ENCODE data around the gene LMO2. TPM values are rescaled to one million over a fixed set of nuclear protein-coding genes. Genes with fewer than 3 reads are reported as not detected.
"Not testable (repeated sequence)": the region's sequence is repeated elsewhere in the genome, so short reads cannot be mapped to it uniquely, and the experiment has no call there.

LMO2 gene
- total RNA-seq, 4 donors from 2014 or later: 8.4 to 37.4 (median 19.3) TPM

DNA sequence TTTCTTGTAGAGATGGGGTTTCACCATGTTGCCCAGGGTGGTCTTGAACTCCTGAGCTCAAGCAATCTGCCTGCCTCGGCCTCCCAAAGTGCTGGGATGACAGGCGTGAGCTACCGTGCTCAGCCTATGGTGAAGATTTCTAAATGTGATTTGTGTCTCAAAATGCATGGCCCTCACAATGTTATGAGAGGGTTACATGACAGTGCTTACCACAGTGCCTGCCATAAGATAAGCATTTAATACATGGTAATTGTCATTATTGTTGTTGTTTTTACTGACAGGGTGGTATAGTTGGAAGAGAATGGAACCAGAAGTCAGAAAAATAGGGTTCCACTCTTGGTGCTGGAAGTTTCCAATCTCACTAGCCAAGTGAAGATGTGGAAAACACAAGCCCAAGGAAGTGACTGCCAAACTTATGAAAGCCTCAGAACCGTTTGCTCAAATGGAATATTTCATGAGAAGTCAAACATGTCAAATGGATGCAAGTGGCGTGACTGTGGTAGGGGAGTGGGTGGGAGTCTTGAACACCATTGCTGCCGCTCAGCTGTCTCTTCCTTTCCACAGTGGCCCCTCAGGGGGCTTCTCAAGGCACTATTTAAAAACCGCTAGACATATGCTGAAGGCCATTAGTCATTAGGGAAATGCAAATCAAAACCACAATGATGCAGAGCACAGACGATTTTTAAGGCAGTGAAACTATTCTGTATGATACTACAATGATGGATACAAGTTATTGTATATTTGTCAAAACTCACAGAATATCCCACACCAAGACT is 29.1 kb upstream of the LMO2 start:
- Histone ChIP-seq H3K4me1 (no peaks in the 10 kb centered on the region), H3K36me3 (no peaks in the 10 kb centered on the region), H3K9me3 (no peaks in the 10 kb centered on the region), H3K27ac (no peak overlapping the region), H3K27me3 (no peaks in the 10 kb centered on the region), H3K4me3 (no peak overlapping the region)
- TF ChIP-seq CTCF (IDR thresholded peaks at IDR 0.05): no peak
- no peak for TF ChIP-seq EP300 (IDR thresholded peaks at IDR 0.05)
- no peak for TF ChIP-seq POLR2A (IDR thresholded peaks at IDR 0.05)
- DNase-seq (ENCODE audit: low spot score in 2 of 2): no peak
- 65 to 75% methylated on average over 8 of the region's 8 CpGs for WGBS, 2 donors

- 74 to 83% methylated on average over 1 of the region's 1 CpG for WGBS, 2 donors
- H3K27ac ChIP-seq: no peak overlapping the region
- H3K36me3 ChIP-seq: no peaks in the 10 kb centered on the region
- H3K27me3 ChIP-seq: no peaks in the 10 kb centered on the region
- no peaks in the 10 kb centered on the region for H3K4me1 ChIP-seq
- no peaks in the 10 kb centered on the region for H3K9me3 ChIP-seq
- no peak overlapping the region for H3K4me3 ChIP-seq
- no peak for TF ChIP-seq EP300 (IDR thresholded peaks at IDR 0.05)
- TF ChIP-seq POLR2A (IDR thresholded peaks at IDR 0.05): no peak
- TF ChIP-seq CTCF (IDR thresholded peaks at IDR 0.05): no peak
- DNase-seq (ENCODE audit: low spot score in 2 of 2): no peak
Measured at GRCh38 chr11:33919645-33920044, 27.8 kb upstream of the LMO2 start.

DNA sequence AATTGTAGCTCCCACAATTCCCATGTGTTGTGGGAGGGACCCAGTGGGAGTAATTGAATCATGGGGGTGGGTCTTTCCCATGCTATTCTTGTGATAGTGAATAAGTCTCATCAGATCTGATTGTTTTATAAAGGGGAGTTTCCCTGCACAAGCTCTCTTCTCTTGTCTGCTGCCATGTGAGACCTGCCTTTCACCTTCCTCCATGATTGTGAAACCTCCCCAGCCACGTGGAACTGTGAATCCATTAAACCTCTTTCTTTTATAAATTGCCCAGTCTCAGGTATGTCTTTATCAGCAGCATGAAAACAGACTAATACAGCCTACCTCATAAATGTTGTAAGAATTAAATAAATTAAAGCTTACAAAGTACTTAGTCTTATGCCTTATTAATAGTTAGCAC is 25.5 kb upstream of the LMO2 start:
- DNase-seq (ENCODE audit: low spot score in 2 of 2); H3K27ac ChIP-seq; H3K4me1 ChIP-seq; H3K27me3 ChIP-seq; H3K36me3 ChIP-seq; H3K4me3 ChIP-seq; H3K9me3 ChIP-seq: not testable (repeated sequence)
- WGBS, 2 donors: 61 to 68% methylated on average over 1 of the region's 1 CpG

GRCh38 chr11:33916736-33917135 is 24.9 kb upstream of the LMO2 start:
- TF ChIP-seq EP300 (IDR thresholded peaks at IDR 0.05) (no peak), CTCF (IDR thresholded peaks at IDR 0.05) (no peak), POLR2A (IDR thresholded peaks at IDR 0.05) (no peak)
- peaks cover 0 to 8% (median 0%) of the 10 kb centered on the region in 4 donors for H3K9me3 ChIP-seq

GRCh38 chr11:33915526-33915925 is 23.6 kb upstream of the LMO2 start:
- DNase-seq (ENCODE audit: low spot score in 2 of 2): no peak
- Histone ChIP-seq H3K27me3 (no peaks in the 10 kb centered on the region), H3K27ac (no peak overlapping the region), H3K4me1 (peaks cover 0 to 5% (median 0%) of the 10 kb centered on the region in 4 donors), H3K9me3 (peaks cover 0 to 8% (median 0%) of the 10 kb centered on the region in 4 donors), H3K36me3 (no peaks in the 10 kb centered on the region), H3K4me3 (no peak overlapping the region)
- 55 to 56% methylated on average over 5 of the region's 5 CpGs for WGBS, 2 donors
- no peak for TF ChIP-seq EP300 (IDR thresholded peaks at IDR 0.05)
- TF ChIP-seq CTCF (IDR thresholded peaks at IDR 0.05): no peak
- TF ChIP-seq POLR2A (IDR thresholded peaks at IDR 0.05): no peak

More at GRCh38 chr11:33916736-33917135, 24.9 kb upstream of the LMO2 start:
- Histone ChIP-seq H3K4me1 (peaks cover 0 to 5% (median 0%) of the 10 kb centered on the region in 4 donors), H3K27ac (no peak overlapping the region), H3K4me3 (no peak overlapping the region), H3K27me3 (no peaks in the 10 kb centered on the region), H3K36me3 (no peaks in the 10 kb centered on the region)
- DNase-seq (ENCODE audit: low spot score in 2 of 2): no peak
